Measurements from ENCODE around the gene LGALS7B. TPM values are rescaled to one million over a fixed set of nuclear protein-coding genes. Genes with fewer than 3 reads are reported as not detected.
A peak's percentile ranks its signal among the peaks of the same experiment; 100 is the strongest.
"Not testable (repeated sequence)": the region's sequence is repeated elsewhere in the genome, so short reads cannot be mapped to it uniquely, and the experiment has no call there.

The LGALS7B gene
- total RNA-seq = not detected in 2 replicates

DNA sequence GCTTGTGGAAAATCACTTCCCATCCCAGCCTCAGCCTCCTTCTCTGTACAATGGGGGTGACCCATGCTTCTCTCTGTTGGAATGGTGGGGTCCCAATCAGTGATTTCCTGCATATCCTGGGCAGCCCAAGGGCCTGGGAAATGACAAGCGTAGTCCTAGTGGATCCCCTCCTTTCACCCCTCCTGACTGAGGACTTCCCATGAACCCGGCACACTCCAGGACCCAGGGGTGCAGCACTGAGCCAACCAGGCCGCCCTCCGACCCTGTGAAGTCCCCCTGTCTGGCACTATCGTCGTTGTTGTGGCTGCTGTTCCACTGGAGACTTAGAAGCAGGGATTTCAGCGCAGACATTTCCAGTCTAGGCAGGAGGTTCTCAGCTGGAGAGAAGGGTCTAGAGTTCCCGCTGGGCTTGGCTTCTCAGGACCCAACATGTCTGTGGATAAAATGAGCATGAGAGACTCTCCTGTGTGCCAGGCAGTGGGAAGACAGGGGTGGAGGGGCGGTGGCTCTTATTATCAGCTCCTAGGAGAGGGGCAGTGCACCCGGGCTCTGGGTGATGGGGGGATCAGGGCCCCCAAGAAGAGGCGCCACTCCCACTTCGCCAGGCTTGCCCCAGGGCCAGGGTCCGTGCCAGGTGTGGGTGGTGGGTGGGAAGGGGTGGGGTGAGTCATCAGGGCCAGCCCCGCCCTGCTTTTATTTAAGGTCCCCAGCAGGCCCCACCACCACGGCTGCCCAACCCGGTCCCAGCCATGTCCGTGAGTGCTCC is at the start of gene LGALS7B:
Gene LGALS7B (plus strand): TSS at position 723 of the 766 bp plus-strand sequence. CDS start 27 bp downstream, at position 750.
- no peak for DNase-seq (ENCODE audit: low read depth in 2 of 2)

DNA sequence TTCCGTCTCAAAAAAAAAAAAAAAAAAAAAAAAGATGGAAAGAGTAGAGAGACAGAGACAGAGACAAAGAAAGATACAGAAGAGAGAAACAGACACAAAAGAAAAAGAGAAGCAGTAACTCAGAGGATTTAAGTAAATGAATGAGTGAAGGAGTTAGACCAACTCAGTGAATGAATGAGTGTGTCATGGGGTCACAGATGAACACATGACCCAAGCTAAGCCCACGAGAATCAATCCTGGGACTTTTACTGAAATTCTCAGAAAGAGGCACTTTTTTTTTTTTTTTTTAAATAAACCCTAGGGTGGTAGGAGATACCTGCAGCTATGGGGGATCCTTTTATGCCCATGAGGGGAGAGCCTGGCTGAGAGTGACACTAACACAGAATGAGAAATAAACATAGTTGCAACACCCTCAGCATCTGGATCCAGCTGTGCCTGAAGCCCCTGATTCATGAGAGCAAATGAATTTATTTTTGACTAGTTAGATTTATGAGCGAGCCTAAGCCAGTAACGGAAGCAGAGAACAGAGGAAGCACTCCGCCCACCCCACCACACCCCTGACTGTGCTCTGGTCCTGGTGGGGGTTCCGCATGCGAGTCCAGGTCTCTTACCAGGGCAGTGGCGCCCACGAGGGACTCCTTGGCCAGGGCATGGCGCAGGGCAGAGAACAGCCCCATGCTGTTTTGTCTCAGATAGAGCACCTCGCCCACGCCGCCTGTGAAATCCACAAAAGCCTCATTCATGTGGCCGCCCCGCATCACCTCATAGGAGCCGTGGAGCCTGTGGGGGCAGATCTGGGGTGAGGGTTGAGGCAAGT is 49.4 kb upstream of the LGALS7B start:
- DNase-seq (ENCODE audit: low read depth in 2 of 2) = peak in 1 of 2 donors; percentile 0

DNA sequence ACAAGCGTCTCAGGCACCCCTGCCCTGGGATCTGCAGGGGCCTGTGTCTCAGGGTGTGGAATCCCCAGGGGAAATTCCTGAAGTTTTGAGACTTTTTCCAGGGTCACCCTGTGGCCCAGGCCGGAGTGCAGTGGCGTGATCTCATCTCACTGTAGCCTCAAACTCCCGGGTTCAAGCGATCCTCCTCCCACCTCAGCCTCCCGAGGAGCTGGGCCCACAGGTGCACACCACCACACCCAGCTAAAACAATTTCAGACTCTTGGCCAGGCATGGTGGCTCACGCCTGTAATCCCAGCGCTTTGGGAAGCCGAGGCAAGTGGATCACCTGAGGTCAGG is 48.8 kb upstream of the LGALS7B start:
- peak in 1 of 2 donors; percentile 0 for DNase-seq (ENCODE audit: low read depth in 2 of 2)

DNA sequence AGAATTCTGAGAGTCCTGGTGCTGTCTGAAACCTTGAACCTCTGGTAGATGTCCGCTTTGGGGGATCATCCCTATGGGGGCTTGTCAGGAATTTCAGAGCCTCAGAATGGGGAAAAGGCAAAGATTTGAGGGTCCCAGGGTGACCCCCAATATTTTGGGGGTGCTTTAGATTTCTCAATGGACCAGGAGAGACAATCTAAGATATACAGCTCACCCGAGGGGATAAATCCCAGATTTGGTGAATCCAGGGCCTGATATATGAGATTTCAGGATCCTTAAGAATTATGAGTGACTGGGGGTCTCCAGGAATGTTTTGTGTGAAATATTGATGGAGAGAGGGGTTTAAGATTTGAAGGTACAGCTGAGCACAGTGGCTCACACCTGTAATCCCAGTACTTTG is 48.1 kb upstream of the LGALS7B start:
- no peak for DNase-seq (ENCODE audit: low read depth in 2 of 2)

DNA sequence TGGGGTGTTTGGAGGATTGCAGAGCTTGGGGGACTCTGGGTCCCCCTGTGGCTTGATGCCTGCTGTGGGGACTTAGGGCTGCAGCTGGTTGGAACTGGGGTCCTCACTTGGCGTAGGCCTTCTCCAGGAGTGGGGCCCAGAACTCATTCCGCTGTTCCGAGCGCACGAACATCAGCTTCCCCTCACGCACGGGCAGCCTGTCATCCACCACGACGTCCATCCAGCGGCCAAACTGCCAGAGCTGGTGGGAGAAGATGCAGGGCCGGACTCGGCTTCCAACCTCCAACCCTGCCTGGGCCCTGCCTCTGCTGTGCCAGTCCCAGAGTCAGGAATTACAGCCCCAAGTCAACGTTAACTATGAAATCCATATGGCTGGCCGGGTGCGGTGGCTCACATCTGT is 47.3 kb upstream of the LGALS7B start:
- DNase-seq (ENCODE audit: low read depth in 2 of 2) = no peak

DNA sequence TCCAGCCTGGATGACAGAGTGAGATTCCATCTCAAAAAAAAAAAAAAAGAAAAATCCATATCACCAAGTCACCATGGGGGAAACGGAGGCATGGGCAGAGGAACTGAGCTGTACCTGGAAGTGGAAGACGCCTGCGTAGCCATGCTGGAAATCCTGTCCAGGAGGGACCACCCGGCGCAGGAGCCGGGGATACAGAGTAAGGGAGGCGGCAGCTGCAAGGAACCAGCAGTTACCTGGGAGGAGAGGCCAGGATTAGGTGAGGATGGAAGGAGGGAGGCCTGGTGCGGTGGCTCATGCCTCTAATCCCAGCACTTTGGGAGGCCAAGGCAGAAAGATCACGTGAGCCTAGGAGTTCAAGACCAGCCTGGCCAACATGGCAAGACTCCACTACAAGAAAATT is 46.7 kb upstream of the LGALS7B start:
- no peak for DNase-seq (ENCODE audit: low read depth in 2 of 2)

DNA sequence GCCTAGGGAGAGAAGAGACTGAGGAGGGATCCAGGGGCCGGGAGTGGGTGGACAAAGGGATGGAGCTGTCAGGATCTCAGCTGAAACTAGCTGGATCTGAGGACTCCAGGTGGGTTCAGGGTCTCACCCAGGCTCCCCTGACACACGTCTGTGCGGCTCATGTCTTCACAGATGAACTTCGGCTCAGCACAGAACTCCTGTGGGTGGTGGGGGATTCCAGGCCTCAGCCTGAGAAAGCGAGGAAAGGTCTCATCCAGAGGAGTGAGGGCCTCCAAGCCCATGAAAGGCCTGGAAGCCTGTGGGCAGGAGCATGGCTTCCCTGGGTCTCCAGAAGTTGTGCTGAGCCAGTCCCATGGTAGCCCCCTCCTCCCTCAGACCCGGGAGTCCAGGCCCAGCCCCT is 46.1 kb upstream of the LGALS7B start:
- no peak for DNase-seq (ENCODE audit: low read depth in 2 of 2)

DNA sequence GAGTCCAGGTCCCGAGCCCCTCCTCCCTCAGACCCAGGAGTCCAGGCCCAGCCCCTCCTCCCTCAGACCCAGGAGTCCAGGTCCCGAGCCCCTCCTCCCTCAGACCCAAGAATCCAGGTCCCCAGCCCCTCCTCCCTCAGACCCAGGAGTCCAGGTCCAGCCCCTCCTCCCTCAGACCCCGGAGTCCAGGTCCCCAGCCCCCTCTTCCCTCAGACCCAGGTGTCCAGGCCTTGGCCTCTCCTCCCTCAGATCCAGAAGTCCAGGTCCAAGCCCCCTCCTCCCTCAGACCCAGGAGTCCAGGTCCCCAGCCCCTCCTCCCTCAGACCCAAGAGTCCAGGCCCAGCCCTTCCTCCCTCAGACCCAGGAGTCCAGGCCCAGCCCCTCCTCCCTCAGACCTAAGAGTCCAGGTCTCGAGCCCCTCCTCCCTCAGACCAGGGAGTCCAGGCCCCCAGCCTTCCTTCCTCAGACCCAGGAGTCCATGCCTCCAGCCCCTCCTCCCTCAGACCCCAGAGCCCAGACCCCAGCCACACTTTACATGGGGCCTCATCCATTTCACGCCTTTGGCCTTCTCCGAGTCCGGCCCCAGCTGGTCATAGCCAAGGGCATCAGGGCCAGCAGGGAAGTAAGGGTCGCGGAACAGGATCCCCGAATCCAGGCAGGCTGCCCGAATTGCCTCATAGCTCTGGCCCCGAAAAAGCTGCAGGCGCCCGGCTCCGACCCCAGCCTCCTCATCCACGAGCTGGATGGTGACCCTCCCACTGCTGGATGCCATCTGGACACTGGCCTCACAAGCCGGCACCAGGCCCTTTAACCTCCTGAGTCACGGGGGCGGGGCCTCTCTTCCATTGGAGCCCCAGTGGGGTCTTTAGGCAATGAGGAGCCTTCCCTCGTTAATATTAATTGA is 45.4 kb upstream of the LGALS7B start:
- peak in 1 of 2 donors; percentile 20 for DNase-seq (ENCODE audit: low read depth in 2 of 2)

DNA sequence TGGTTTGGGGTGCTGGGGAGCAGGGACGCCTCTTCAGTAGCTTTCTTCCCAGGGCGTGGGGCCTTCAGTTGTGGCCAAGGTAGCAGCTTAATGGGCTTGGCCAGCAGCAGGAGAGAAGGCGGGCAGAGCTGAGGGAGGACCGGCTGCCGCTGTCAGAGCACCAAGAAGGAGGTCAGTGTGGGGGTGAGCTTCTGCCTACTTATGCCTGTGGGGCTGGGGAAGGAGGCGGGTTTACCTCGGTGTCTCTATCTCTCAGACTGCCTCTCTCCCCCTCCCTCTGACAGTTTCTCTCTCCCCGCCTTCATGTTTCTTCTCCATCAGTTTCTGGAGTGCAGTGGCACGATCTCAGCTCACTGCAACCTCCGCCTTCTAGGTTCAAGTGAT is 44.7 kb upstream of the LGALS7B start, which contains the start of gene CAPN12:
Gene CAPN12 (minus strand): TSS at position 177 of the 384 bp plus-strand sequence. CDS start 309 bp downstream, outside the sequence.
- DNase-seq (ENCODE audit: low read depth in 2 of 2) = no peak

DNA sequence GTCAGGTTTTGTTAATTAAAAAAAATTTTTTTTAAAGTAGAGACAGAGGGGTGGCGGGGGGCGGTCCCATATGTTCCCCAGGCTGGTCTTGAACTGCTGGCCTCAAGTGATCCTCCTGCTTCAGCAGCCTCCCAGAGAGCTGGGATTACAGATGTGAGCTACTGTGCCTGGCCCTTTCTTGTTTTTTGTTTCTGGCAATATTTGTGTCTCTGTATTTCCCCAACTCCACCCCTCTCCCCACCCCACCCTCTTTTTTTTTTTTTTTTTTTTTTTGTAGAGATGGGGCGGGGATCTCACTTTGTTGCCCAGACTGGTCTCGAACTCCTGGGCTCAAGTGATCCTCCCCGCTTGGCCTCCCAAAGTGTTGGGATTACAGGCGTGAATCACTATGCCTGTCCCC is 44.1 kb upstream of the LGALS7B start:
- no peak for DNase-seq (ENCODE audit: low read depth in 2 of 2)

DNA sequence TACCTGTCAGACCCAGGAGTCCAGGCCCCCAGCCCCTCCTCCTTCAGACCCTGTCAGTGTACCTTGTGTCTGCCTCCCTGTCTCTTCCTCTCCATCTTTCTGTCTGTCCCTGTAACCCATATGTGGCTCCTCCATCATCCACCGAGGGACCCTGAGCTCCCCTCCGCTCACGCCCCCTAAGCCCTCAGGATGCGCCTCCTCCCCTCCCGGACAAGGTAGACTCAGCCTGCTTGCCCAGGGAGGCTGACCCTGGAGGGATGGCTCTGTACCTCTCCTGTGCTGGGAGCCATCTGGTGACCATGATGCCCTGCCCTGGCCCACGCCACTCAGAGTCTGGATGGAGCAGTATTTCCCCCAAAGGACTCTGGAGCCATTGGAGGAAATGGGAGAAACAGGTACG is 43.7 kb upstream of the LGALS7B start:
- no peak for DNase-seq (ENCODE audit: low read depth in 2 of 2)

DNA sequence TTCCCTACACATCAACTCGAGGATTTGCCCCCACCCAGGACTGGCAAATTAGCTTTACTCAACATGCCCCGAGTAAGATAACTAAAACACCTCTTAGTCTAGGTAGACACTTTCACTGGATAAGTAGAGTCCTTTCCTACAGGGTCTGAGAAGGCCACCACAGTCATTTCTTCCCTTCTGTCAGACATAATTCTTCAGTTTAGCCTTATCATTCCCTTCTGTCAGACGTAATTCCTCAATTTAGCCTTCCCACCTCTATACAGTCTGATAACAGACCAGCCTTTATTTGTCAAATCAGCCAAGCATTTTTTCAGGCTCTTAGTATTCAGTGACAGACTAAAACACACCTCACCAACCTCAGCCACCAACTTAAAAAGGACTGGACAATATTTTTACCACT is 35.2 kb upstream of the LGALS7B start:
- not testable (repeated sequence) for DNase-seq (ENCODE audit: low read depth in 2 of 2)

DNA sequence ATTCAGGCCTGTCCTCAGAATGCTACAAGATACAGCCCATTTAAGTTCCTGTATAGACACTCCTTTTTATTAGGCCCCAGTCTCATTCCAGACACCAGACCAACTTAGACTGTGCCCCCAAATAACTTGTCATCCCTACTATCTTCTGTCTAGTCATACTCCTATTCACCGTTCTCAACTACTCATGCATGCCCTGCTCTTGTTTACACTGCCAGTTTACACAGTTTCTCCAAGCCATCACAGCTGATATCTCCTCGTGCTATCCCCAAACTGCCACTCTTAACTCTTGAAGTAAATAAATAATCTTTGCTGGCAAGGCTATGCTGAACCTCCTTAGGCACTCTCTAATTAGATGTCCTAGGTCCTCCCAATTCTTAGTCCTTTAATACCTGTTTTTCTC is 34.8 kb upstream of the LGALS7B start:
- not testable (repeated sequence) for DNase-seq (ENCODE audit: low read depth in 2 of 2)

DNA sequence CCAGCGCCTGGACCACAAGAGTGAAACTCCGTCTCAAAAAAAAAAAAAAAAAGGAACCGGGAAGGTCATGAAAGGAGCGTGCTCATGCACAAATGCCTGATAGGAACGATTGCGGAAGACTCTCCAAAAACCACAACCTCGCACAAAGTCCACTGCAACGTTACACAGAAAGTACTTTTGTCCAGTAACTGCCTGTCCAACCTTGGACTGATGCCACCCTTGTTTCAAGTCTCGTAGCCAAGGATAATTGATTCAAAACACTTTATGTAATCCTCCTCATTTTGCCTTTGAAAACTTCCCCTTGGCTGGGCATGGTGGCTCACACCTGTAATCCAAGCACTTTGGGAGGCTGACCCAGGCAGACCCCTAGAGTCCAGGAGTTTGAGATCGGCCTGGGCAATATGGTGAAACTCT is 29.4 kb upstream of the LGALS7B start:
- DNase-seq (ENCODE audit: low read depth in 2 of 2) = no peak

DNA sequence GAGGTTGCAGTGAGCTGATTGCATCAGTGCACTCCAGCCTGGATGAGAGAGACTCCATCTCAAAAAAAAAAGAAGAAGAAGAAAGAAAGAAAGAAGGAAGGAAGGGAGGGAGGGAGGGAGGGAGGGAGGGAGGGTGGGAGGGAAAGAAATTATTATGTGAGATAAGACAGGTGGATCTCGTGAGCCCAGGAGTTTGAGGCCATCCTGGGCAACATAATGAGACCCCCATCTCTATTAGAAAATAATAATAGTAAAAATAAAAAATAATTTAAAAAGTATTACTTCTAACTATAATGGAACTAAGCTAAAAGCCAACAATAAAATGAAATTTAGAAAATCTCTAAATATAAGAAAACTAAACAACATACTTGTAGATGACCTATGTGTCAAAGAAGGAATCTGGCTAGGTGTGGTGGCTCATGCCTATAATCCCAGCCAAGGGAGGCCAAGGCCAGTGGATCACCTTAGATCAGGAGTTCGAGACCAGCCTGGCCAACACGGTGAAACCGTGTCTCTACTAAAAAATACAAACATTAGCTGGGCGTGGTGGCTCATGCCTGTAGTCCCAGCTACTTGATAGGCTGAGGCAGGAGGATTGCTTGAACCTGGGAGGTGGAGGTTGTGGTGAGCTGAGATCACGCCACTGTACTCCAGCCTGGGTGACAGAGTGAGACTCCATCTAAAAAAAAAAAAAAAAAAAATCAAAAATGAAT is 28.0 kb upstream of the LGALS7B start:
- not testable (repeated sequence) for DNase-seq (ENCODE audit: low read depth in 2 of 2)

DNA sequence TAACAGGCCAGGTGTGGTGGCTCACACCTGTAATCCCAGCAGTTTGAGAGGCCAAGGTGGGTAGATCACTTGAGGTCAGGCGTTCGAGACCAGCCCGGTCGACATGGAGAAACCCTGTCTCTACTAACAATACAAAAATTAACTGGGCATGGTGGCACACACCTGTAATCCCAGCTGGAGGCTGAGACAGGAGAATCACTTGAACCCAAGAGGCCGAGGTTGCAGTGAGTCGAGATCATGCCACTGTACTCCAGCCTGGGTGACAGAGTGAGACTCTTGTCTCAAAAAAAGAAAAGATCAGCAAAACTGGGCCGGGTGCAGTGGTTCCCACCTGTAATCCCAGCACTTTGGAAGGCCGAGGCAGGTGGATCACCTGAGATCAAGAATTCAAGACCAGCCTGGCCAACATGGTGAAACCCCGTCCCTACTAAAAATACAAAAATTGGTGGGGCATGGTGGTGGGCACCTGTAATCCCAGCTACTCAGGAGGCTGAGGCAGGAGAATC is 27.1 kb upstream of the LGALS7B start:
- DNase-seq (ENCODE audit: low read depth in 2 of 2) = not testable (repeated sequence)

DNA sequence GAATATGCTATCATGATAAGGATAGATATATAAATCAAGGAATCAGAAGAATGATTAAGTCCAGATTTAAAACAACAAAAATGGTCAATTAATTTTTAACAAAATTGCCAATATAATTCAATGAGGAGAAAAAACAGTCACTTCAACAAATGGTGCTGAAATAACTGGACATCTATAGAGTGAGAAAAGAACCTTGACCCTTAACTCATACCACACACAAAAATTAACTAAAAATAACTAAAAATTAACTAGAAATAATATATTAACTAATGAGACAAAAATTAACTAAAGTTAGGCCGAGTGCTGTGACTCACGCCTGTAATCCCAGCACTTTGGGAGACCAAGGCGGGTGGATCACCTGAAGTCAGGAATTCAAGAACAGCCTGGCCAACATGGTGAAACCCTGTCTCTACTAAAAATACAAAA is 25.2 kb upstream of the LGALS7B start:
- DNase-seq (ENCODE audit: low read depth in 2 of 2) = no peak

DNA sequence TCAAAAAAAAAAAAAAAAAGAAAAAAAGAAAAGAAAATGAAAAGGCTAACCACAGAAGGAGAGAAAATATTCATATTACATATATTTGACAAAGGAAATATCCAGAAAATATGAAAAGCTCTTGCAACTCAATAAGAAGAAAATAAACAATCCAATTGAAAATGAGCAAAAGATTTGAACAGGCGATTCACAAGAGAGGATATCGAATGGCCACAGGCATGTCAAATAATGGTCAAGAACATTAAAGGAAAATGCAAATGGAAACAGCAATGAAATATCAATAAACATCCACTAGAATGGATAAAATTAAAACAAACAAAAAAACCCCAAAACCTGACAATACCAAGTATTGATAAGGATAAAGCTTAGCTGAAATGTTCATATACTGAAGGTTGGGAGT is 23.8 kb upstream of the LGALS7B start:
- no peak for DNase-seq (ENCODE audit: low read depth in 2 of 2)

DNA sequence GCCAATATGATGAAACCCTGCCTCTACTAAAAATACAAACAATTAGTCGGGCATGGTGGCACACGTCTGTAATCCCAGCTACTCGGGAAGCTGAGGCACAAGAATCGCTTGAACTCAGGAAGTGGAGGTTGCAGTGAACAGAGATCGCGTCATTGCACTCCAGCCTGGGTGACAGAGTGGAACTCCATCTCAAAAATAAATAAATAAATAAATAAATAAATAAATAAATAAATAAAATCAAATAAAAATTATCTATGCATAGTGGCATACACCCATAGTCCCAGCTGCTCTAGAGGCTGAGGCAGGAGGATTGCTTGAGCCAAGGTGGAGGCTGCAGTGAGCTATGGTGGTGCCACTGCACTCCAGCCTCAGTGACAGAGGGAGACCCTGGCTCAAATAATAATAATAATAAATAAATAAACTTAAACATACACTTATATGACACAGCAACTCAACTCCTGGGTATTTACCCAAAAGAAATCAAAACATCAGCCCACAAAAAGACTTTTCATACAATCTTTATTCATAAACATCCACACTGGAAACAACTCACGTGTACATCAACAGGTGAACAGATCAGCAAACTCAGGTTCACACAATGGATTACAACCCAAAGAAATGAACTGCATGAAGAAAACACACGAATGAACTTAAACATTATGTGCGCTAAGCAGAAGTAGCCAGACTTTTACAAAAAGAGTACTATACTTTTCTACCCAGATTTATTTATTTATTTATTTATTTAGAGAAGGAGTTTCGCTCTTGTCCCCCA is 22.5 kb upstream of the LGALS7B start:
- DNase-seq (ENCODE audit: low read depth in 2 of 2) = no peak

DNA sequence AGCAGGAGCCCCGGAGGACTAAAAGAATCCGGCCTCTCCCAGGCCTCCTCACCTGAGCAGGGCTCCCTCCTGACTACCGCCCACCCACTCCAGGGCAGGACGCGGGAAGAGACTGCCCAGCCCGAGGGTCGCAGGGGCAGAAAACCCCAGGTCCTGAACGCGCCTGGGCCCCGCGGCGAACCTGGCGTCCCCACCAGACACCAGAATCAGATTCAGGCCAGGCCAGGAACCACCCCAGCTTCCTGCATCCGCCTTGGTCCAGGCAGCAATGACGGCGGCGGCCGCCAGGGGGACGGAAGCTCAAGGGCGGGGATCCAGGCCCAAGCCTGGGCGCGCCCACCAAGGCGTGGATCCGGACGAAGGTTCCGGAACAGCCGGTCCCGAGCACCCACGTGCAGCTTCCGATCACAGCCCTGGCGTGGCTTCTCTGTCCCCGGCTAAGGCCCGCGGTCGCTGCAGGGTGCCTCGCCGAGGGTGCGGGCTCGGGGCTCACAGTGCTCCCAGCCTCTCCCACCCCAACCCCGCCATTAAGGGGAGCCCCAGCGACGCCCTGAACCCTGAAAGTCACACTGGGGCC is 19.3 kb upstream of the LGALS7B start:
- peak; percentile 82 to 89 for DNase-seq (ENCODE audit: low read depth in 2 of 2)
